H1 (cell line): ENCODE data around the gene IFI16. TPM values are rescaled to one million over a fixed set of nuclear protein-coding genes. Genes with fewer than 3 reads are reported as not detected.

ENCODE experiments used
- CTCF ChIA-PET: fragments of 300-600 bp; sonication (Branson Sonifier 250); formaldehyde crosslinking; loops from one replicate; lab custom pipeline; 2021; ENCODE audit not compliant: partially characterized antibody; lab: Charles Lee
- POLR2A ChIA-PET: fragments of 300-600 bp; sonication (Branson Sonifier 250); formaldehyde crosslinking; loops from one replicate; lab custom pipeline; 2021; ENCODE audit warnings: inconsistent platforms; ENCODE audit not compliant: partially characterized antibody; lab: Charles Lee
- DNase-seq, 2 experiments: peaks; one replicate each; pipeline versions ENCODE4 v3.0.0 to v3.0.0-alpha.2; 2010 to 2022; ENCODE audit warnings: low spot score in 2 of 2, low read depth in 1 of 2, mixed read lengths in 1 of 2
- FAIRE-seq: peaks from 2 replicates; lab custom pipeline; 2011; peaks lifted over from hg19 to GRCh38; lab: Jason Lieb, UNC
- H2AFZ ChIP-seq: 2 replicates; pipeline ENCODE4 v1.8.1; 2012; ENCODE audit warnings: low read length, inconsistent platforms
- H2AK5ac ChIP-seq: 2 replicates; pipeline ENCODE4 v1.6.1; 2013; ENCODE audit warnings: low read depth, low read length
- H2BK120ac ChIP-seq: replicated peaks from 2 replicates; pipeline ENCODE3; 2013; ENCODE audit warnings: low read depth, low read length, inconsistent platforms
- H2BK12ac ChIP-seq: 2 replicates; pipeline ENCODE4 v1.6.1; 2013; ENCODE audit warnings: low read depth, low read length
- H2BK15ac ChIP-seq: 2 replicates; pipeline ENCODE4 v1.6.1; 2013; ENCODE audit warnings: low read length
- H2BK20ac ChIP-seq: 2 replicates; pipeline ENCODE4 v1.6.1; 2013; ENCODE audit warnings: low read length
- H2BK5ac ChIP-seq: 2 replicates; pipeline ENCODE4 v1.6.1; 2013; ENCODE audit warnings: low read depth, low read length
- H3K14ac ChIP-seq: 2 replicates; pipeline ENCODE4 v1.6.1; 2013; ENCODE audit warnings: inconsistent platforms; ENCODE audit not compliant: insufficient read length
- H3K18ac ChIP-seq: 2 replicates; pipeline ENCODE4 v1.6.1; 2013; ENCODE audit warnings: low read length; ENCODE audit errors: extremely low read depth
- H3K23ac ChIP-seq: 2 replicates; pipeline ENCODE4 v1.6.1; 2013; ENCODE audit warnings: inconsistent platforms; ENCODE audit not compliant: insufficient read length
- H3K23me2 ChIP-seq: 2 replicates; pipeline ENCODE4 v1.6.1; 2013; ENCODE audit warnings: low read depth, low read length
- H3K27ac ChIP-seq: 2 replicates; pipeline ENCODE4 v1.6.1; 2011; ENCODE audit warnings: low read depth, low read length, inconsistent platforms
- H3K27me3 ChIP-seq, 4 experiments: replicated peaks in 1 of 4; 1 replicate in 1 of 4; 2 replicates in 3 of 4; pipeline versions ENCODE4 v1.6.1 to v1.8.1; 2011 to 2013; ENCODE audit warnings: low read length in 3 of 4, mild to moderate bottlenecking in 3 of 4, inconsistent platforms in 2 of 4, mixed read lengths in 2 of 4, moderate library complexity in 1 of 4; ENCODE audit not compliant: control insufficient read depth in 3 of 4, insufficient read depth in 3 of 4; ENCODE audit errors: extremely low read depth in 1 of 4
- H3K36me3 ChIP-seq, 4 experiments: 2 replicates each; pipeline versions ENCODE4 v1.6.1 to v1.8.1; 2011 to 2013; ENCODE audit warnings: mild to moderate bottlenecking in 4 of 4, low read length in 3 of 4, moderate library complexity in 2 of 4, control low read depth in 1 of 4, inconsistent platforms in 1 of 4; ENCODE audit not compliant: insufficient read depth in 4 of 4, control insufficient read depth in 2 of 4
- H3K4ac ChIP-seq: replicated peaks from 2 replicates; pipeline ENCODE3; 2013; ENCODE audit warnings: low read length, low read depth, mixed read lengths, inconsistent platforms; ENCODE audit not compliant: insufficient read length
- H3K4me1 ChIP-seq, 4 experiments: replicated peaks in 1 of 4; 1 replicate in 1 of 4; 2 replicates in 3 of 4; pipeline versions ENCODE4 v1.6.1 to v1.8.1; 2011 to 2013; ENCODE audit warnings: low read length in 3 of 4, inconsistent platforms in 2 of 4, mixed read lengths in 1 of 4; ENCODE audit not compliant: insufficient read depth in 4 of 4, control insufficient read depth in 3 of 4
- H3K4me2 ChIP-seq, 2 experiments: 2 replicates each; pipeline versions ENCODE4 v1.6.1 to v1.8.1; 2011 to 2013; ENCODE audit warnings: low read depth in 2 of 2, low read length in 2 of 2, control low read depth in 1 of 2, inconsistent platforms in 1 of 2, mild to moderate bottlenecking in 1 of 2; ENCODE audit not compliant: insufficient read depth in 1 of 2
- H3K4me3 ChIP-seq, 4 experiments: fragments of 200-600, 300-600 bp in 1 of 4; sonication (generic), shearing (Covaris generic), sonication (Bioruptor Twin) in 1 of 4; 2 replicates each; pipeline versions ENCODE4 v1.5.1 to v1.8.1; 2011 to 2016; ENCODE audit warnings: low read length in 4 of 4, low read depth in 3 of 4, control low read depth in 2 of 4, inconsistent platforms in 2 of 4, mild to moderate bottlenecking in 2 of 4, mixed read lengths in 1 of 4, moderate library complexity in 1 of 4; ENCODE audit not compliant: insufficient read depth in 2 of 4; ENCODE audit errors: extremely low read depth in 1 of 4
- H3K56ac ChIP-seq: replicated peaks from 2 replicates; pipeline ENCODE3; 2013; ENCODE audit warnings: low read depth, mild to moderate bottlenecking, mixed read lengths, low read length, inconsistent platforms; ENCODE audit not compliant: insufficient read length
- H3K79me1 ChIP-seq: 2 replicates; pipeline ENCODE4 v1.6.1; 2013; ENCODE audit warnings: low read depth, low read length, control low read depth
- H3K79me2 ChIP-seq, 2 experiments: 2 replicates each; pipeline versions ENCODE4 v1.6.1 to v1.8.1; 2012 to 2013; ENCODE audit warnings: low read length in 2 of 2, mild to moderate bottlenecking in 2 of 2, inconsistent platforms in 1 of 2; ENCODE audit not compliant: insufficient read depth in 2 of 2, control insufficient read depth in 1 of 2
- H3K9ac ChIP-seq, 4 experiments: replicated peaks in 1 of 4; 1 replicate in 1 of 4; 2 replicates in 3 of 4; pipeline versions ENCODE4 v1.6.1 to v1.8.1; 2011 to 2013; ENCODE audit warnings: low read depth in 3 of 4, low read length in 3 of 4, control low read depth in 2 of 4, mild to moderate bottlenecking in 2 of 4, moderate library complexity in 2 of 4, inconsistent platforms in 1 of 4; ENCODE audit errors: extremely low read depth in 1 of 4
- H3K9me3 ChIP-seq, 2 experiments: 2 replicates each; pipeline versions ENCODE4 v1.6.1 to v1.8.1; 2012 to 2013; ENCODE audit warnings: mild to moderate bottlenecking in 2 of 2, moderate library complexity in 2 of 2, control low read depth in 1 of 2, inconsistent platforms in 1 of 2, low read depth in 1 of 2, low read length in 1 of 2, mixed read lengths in 1 of 2; ENCODE audit not compliant: insufficient read depth in 2 of 2
- H4K20me1 ChIP-seq, 2 experiments: replicated peaks in 1 of 2; 2 replicates each; pipeline versions ENCODE3 to v1.8.1; 2011 to 2013; ENCODE audit warnings: inconsistent platforms in 2 of 2, low read length in 2 of 2, mild to moderate bottlenecking in 1 of 2; ENCODE audit not compliant: insufficient read depth in 2 of 2, control insufficient read depth in 1 of 2
- H4K5ac ChIP-seq: 2 replicates; pipeline ENCODE4 v1.6.1; 2013; ENCODE audit warnings: low read length, low read depth, mixed read lengths, inconsistent platforms; ENCODE audit not compliant: insufficient read length
- H4K8ac ChIP-seq: 2 replicates; pipeline ENCODE4 v1.8.0; 2013; ENCODE audit warnings: mild to moderate bottlenecking, moderate library complexity, low read length, inconsistent platforms; ENCODE audit not compliant: insufficient read depth; ENCODE audit errors: extremely low read depth
- H4K91ac ChIP-seq: replicated peaks from 2 replicates; pipeline ENCODE3; 2013; ENCODE audit warnings: low read length, mixed read lengths, inconsistent platforms; ENCODE audit not compliant: insufficient read length
- BRCA1 ChIP-seq: IDR thresholded peaks from 2 replicates; pipeline ENCODE4 v1.6.1; 2012; ENCODE audit warnings: low read depth, low read length, improper control_type of control experiment
- HDAC6 ChIP-seq: IDR thresholded peaks from one replicate; pipeline ENCODE4 v1.7.1; 2012; ENCODE audit warnings: low read depth, mild to moderate bottlenecking, inconsistent platforms, low read length, moderate library complexity
- KDM1A ChIP-seq: fragments of 200-600, 300-600 bp; sonication (generic); IDR thresholded peaks from 2 replicates; pipeline ENCODE4 v1.7.1; 2016; ENCODE audit warnings: mild to moderate bottlenecking, low read length, borderline replicate concordance
- KDM5A ChIP-seq: fragments of 200-600 bp; IDR thresholded peaks from 2 replicates; pipeline ENCODE4 v1.7.1; 2012; ENCODE audit warnings: mild to moderate bottlenecking, low read length, inconsistent platforms, mixed read lengths
- PHF8 ChIP-seq: fragments of 200-600 bp; sonication (generic); conservative IDR thresholded peaks from 2 replicates; pipeline ENCODE4 v1.7.1; 2012; ENCODE audit warnings: low read depth, mild to moderate bottlenecking, inconsistent platforms, low read length, moderate library complexity
- POU5F1 ChIP-seq: IDR thresholded peaks from 2 replicates; pipeline ENCODE4 v1.6.1; 2011; ENCODE audit warnings: low read depth, mild to moderate bottlenecking, low read length, moderate library complexity
- RAD21 ChIP-seq, 2 experiments: IDR thresholded peaks in 1 of 2; conservative IDR thresholded peaks in 1 of 2; 2 replicates each; pipeline ENCODE4 v1.6.1; 2011; ENCODE audit warnings: low read depth in 2 of 2, low read length in 2 of 2, improper control_type of control experiment in 1 of 2, inconsistent platforms in 1 of 2, mild to moderate bottlenecking in 1 of 2, moderate library complexity in 1 of 2
- RNF2 ChIP-seq: fragments of 200-900, 300-1000 bp; sonication (generic); IDR thresholded peaks from 2 replicates; pipeline ENCODE4 v1.7.1; 2016; ENCODE audit warnings: borderline replicate concordance, low read depth, mild to moderate bottlenecking, antibody characterized with exemption, low read length; ENCODE audit not compliant: poor library complexity, severe bottlenecking; ENCODE audit errors: missing control alignments
- SP2 ChIP-seq: IDR thresholded peaks from 2 replicates; pipeline ENCODE4 v1.6.1; 2012; ENCODE audit warnings: mild to moderate bottlenecking, low read length, inconsistent platforms
- TAF7 ChIP-seq: optimal IDR thresholded peaks from 2 replicates; pipeline ENCODE3; 2011; ENCODE audit warnings: low read depth, mild to moderate bottlenecking, inconsistent platforms, low read length, moderate library complexity, borderline replicate concordance
- YY1 ChIP-seq: IDR thresholded peaks from 2 replicates; pipeline ENCODE4 v1.6.1; 2011; ENCODE audit warnings: low read depth, mild to moderate bottlenecking, low read length
- WGBS, 2 experiments: shearing (Covaris generic) in 1 of 2; methylation state at CpG; one replicate each; pipeline versions ENCODE4 v1.1.6 to v1.1.7; 2013 to 2015; ENCODE audit warnings: low lambda C conversion rate in 2 of 2, mixed read lengths in 2 of 2, inconsistent platforms in 1 of 2, low coverage in 1 of 2, missing lambda C conversion rate in 1 of 2; ENCODE audit not compliant: insufficient replicate concordance in 2 of 2, insufficient coverage in 1 of 2, insufficient read length in 1 of 2; ENCODE audit errors: extremely low coverage in 1 of 2, missing lambda C conversion rate in 1 of 2; 5-methylcytosine and 5-hydroxymethylcytosine counted together
- polyA plus RNA-seq, 7 experiments: library from polyadenylated mRNA; depleted of rRNA in 3 of 7; stranded (reverse) in 5 of 7; unstranded in 2 of 7; fragments of >200 nt in 5 of 7; fragments of 200-250 nt in 2 of 7; gene quantifications; 1 replicate in 5 of 7; 2 replicates in 1 of 7; 4 replicates in 1 of 7; pipeline versions ENCODE4 v1.2.1 to v1.2.3, GENCODE V29; 2011 to 2013; ENCODE audit warnings: missing spikeins in 2 of 7, mixed read lengths in 2 of 7
- total RNA-seq: library from RNA; stranded (reverse); fragmentation: NEBNext Ultra II Directional; extraction: Animal tissue kit (Norgen Biotek cat#: 25700); gene quantifications from 2 replicates; pipeline ENCODE4 v1.2.1, GENCODE V29; 2021
- TF ChIP-seq, protein P1 (sequence below): IDR thresholded peaks from 2 replicates; pipeline ENCODE4 v1.6.1; 2011; ENCODE audit warnings: low read depth, mild to moderate bottlenecking, low read length; ENCODE audit not compliant: insufficient read depth
- TF ChIP-seq, protein P2 (sequence below): IDR thresholded peaks from 2 replicates; pipeline ENCODE4 v1.6.1; 2012; ENCODE audit warnings: inconsistent platforms

The IFI16 gene
- total and polyA plus RNA-seq, 2 of the 8 experiments (the other 6 are each of a cell fraction or from before 2014, with no cell fraction given), result 0.63 to 0.74 TPM

DNA sequence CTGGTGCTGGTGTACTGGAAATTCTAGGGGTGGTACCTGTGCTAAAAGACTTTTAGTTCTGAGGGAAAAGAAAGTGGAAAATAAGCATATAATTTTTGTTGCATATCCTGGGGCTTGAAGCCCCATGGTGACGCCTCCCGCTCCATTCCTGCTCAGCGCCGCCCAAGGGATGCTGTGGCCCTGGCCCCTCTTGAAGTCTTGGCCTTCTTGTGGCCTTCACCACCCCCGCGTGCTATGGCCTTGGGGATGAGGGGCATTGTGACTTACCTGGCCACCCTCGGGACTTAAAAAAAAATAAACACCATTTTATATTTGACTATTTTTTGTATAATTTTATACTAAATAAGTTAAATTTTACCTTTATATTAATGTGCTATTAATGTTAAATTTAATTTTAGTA, 15.3 kb downstream of the IFI16 start:
- H2BK15ac ChIP-seq, result no peak overlapping the region
- no peaks in the 10 kb centered on the region for H3K79me1 ChIP-seq
- no peaks in the 10 kb centered on the region for H3K36me3 ChIP-seq
- no peaks in the 10 kb centered on the region for H3K4me1 ChIP-seq
- H4K91ac ChIP-seq, result no peak overlapping the region
- H3K18ac ChIP-seq, result no peak overlapping the region
- no peak overlapping the region for H2BK12ac ChIP-seq
- POLR2A ChIA-PET, result no interaction called here
- no peak overlapping the region for H3K23ac ChIP-seq
- no peak overlapping the region for H2BK5ac ChIP-seq
- no peak overlapping the region for H3K27ac ChIP-seq
- H3K9ac ChIP-seq, result no peak overlapping the region
- H3K79me2 ChIP-seq, result no peaks in the 10 kb centered on the region
- H3K4me3 ChIP-seq, result no peak overlapping the region
- no peak overlapping the region for H4K5ac ChIP-seq
- 96% methylated on average over 7 of the region's 7 CpGs; no CpG with 5 or more reads in 1 of the 2 experiments for WGBS, 2 experiments
- no peak overlapping the region for H3K56ac ChIP-seq
- H2AFZ ChIP-seq, result no peak overlapping the region
- H2BK20ac ChIP-seq, result no peak overlapping the region
- H4K20me1 ChIP-seq, result no peaks in the 10 kb centered on the region
- FAIRE-seq, result no peak
- H3K4me2 ChIP-seq, result no peak overlapping the region
- H3K23me2 ChIP-seq, result no peaks in the 10 kb centered on the region
- no peak overlapping the region for H3K4ac ChIP-seq
- no peak overlapping the region for H4K8ac ChIP-seq
- no peaks in the 10 kb centered on the region for H3K9me3 ChIP-seq
- DNase-seq, result no peak
- CTCF ChIA-PET, result no interaction called here
- H2BK120ac ChIP-seq, result no peak overlapping the region
- no peak overlapping the region for H3K14ac ChIP-seq
- no peaks in the 10 kb centered on the region for H3K27me3 ChIP-seq
- no peak overlapping the region for H2AK5ac ChIP-seq
- TF ChIP-seq TAF7 (no peak), KDM1A (no peak), RAD21 (IDR thresholded peaks at IDR 0.05 in 1 of 2, conservative IDR thresholded peaks at IDR 0.05 in 1 of 2; ENCODE audit: low read depth in 2 of 2, low read length in 2 of 2) (no peak), PHF8 (no peak), BRCA1 (no peak), SP2 (no peak), YY1 (no peak), HDAC6 (no peak), KDM5A (no peak), POU5F1 (no peak), RNF2 (no peak)
- TF ChIP-seq, protein P1, sequence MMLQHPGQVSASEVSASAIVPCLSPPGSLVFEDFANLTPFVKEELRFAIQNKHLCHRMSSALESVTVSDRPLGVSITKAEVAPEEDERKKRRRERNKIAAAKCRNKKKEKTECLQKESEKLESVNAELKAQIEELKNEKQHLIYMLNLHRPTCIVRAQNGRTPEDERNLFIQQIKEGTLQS, result no peak
- TF ChIP-seq, protein P2, sequence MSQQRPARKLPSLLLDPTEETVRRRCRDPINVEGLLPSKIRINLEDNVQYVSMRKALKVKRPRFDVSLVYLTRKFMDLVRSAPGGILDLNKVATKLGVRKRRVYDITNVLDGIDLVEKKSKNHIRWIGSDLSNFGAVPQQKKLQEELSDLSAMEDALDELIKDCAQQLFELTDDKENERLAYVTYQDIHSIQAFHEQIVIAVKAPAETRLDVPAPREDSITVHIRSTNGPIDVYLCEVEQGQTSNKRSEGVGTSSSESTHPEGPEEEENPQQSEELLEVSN, result no peak
